Adrenal gland (tissue), 12 donors: Measurements from ENCODE around the gene GSK3B. TPM values are rescaled to one million over a fixed set of nuclear protein-coding genes. Genes with fewer than 3 reads are reported as not detected.

Source experiments
- DNase-seq, 7 donors: peaks; one replicate each; pipeline ENCODE4 v3.0.0-alpha.2; 2019 to 2020
- H3K27ac ChIP-seq, 5 donors: fragments of 200-600 bp; sonication (generic) in 4 of 5; 1 replicate in 3 of 5; 2 replicates in 2 of 5; pipeline versions ENCODE4 v1.5.1 to v1.8.0; 2016 to 2020; ENCODE audit warnings: mild to moderate bottlenecking in 1 of 5
- H3K27me3 ChIP-seq: fragments of 200-600 bp; 2 replicates; pipeline ENCODE4 v1.8.0; 2021
- H3K36me3 ChIP-seq, 2 donors: fragments of 200-600 bp; replicated peaks in 1 of 2; 1 replicate in 1 of 2; 2 replicates in 1 of 2; pipeline versions ENCODE4 v1.5.1 to v1.8.0; 2018 to 2022
- H3K4me1 ChIP-seq, 2 donors: fragments of 200-600 bp; replicated peaks in 1 of 2; 1 replicate in 1 of 2; 2 replicates in 1 of 2; pipeline versions ENCODE4 v1.5.1 to v1.8.0; 2018 to 2021
- H3K4me3 ChIP-seq, 4 donors: fragments of 200-600 bp; sonication (generic) in 3 of 4; one replicate each; pipeline ENCODE4 v1.5.1; 2016 to 2018
- H3K9me3 ChIP-seq, 3 donors: fragments of 200-600 bp; sonication (generic) in 1 of 3; replicated peaks in 1 of 3; 1 replicate in 2 of 3; 2 replicates in 1 of 3; pipeline versions ENCODE4 v1.5.1 to v1.8.0; 2016 to 2021
- POLR2A ChIP-seq, 2 donors: fragments of 450-650 bp; IDR thresholded peaks; one replicate each; pipeline ENCODE4 v1.6.1; 2017; ENCODE audit warnings: antibody characterized with exemption in 2 of 2, mild to moderate bottlenecking in 2 of 2, moderate library complexity in 1 of 2
- WGBS, 4 donors: extraction: QIAGEN DNeasy Blood & Tissue Kit in 2 of 4; methylation state at CpG; one replicate each; pipeline versions ENCODE4 v1.1.5 to v1.1.7; 2013 to 2017; 5-methylcytosine and 5-hydroxymethylcytosine counted together
- intact Hi-C, 2 donors: fragments of 100-400 bp; cut with DNase I; formaldehyde crosslinking; loops; one replicate each; pipeline versions ENCODE4 v1.14.1 to v1.15.0; 2022 to 2023
- polyA plus RNA-seq, 3 donors: library from polyadenylated mRNA; stranded (reverse); fragments of 200-250 nt in 2 of 3; fragments of 350-450 nt in 1 of 3; fragmentation: Illumina TruSeq in 1 of 3; extraction: RNeasy Lipid Tissue Mini Kit (QIAGEN cat#74804) in 1 of 3; gene quantifications; one replicate each; pipeline ENCODE4 v1.2.3, GENCODE V29; 2013 to 2014
- total RNA-seq, 9 donors: library from RNA; depleted of rRNA in 4 of 9; stranded (reverse); fragments of >200 nt in 4 of 9; fragments of 120-200 nt in 1 of 9; fragmentation: NEBNext Ultra II Directional in 1 of 9; extraction: Animal tissue kit (Norgen Biotek cat#: 25700) in 1 of 9; gene quantifications; one replicate each; pipeline versions ENCODE4 v1.1.0 to v1.2.4, GENCODE V29; 2013 to 2023
- TF ChIP-seq, protein P1 (sequence below), 6 experiments: fragments of 450-650 bp in 4 of 6; fragments of 200-600 bp in 2 of 6; sonication (generic) in 1 of 6; IDR thresholded peaks; 1 replicate in 5 of 6; 2 replicates in 1 of 6; pipeline versions ENCODE4 v1.5.1 to v1.8.0; 2016 to 2021; ENCODE audit warnings: antibody characterized with exemption in 6 of 6, mild to moderate bottlenecking in 2 of 6, moderate library complexity in 1 of 6
- donor health status: healthy with polysubstance abuse.
- donor health status: Bipolar disorder and iron deficiency.
- donor health status: DM: yes; HTN: yes; CAD: no.
- donor health status: DM: no; HTN: no; CAD: no.
- donor health status: DM: no; HTN: no; CAD: no.
- donor health status: DM: yes; HTN: yes; CAD: no.

Gene GSK3B
- total and polyA plus RNA-seq, 12 donors = 10.0 to 63.7 (median 44.8) TPM

DNA sequence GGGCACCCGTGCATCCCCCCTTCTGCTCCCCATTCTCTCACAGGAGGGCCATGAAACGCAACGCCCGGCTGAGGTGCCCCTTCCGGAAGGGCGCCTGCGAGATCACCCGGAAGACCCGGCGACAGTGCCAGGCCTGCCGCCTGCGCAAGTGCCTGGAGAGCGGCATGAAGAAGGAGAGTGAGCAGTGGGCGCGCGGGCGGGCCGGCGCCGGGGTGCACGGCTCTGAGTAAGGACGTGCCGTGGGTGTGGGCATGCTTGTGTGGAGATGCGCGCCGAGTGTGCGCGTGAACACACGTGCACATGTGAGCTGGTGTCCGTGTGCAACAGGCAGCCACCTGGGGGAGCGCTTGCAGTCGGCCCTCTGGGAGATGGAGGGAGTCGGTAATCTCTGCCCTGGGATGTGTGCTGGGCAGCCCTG, 284.2 kb downstream of the GSK3B start:
- H3K4me1 ChIP-seq = peaks cover 6% of the 10 kb centered on the region in 2 donors
- H3K9me3 ChIP-seq = no peaks in the 10 kb centered on the region
- 0 to 2% (median 2%) methylated on average over 9 to 33 of the region's 33 CpGs for WGBS, 4 donors
- H3K4me3 ChIP-seq = peak overlapping the region in 2 of 4 donors; percentile 32 to 71
- TF ChIP-seq, protein P1, sequence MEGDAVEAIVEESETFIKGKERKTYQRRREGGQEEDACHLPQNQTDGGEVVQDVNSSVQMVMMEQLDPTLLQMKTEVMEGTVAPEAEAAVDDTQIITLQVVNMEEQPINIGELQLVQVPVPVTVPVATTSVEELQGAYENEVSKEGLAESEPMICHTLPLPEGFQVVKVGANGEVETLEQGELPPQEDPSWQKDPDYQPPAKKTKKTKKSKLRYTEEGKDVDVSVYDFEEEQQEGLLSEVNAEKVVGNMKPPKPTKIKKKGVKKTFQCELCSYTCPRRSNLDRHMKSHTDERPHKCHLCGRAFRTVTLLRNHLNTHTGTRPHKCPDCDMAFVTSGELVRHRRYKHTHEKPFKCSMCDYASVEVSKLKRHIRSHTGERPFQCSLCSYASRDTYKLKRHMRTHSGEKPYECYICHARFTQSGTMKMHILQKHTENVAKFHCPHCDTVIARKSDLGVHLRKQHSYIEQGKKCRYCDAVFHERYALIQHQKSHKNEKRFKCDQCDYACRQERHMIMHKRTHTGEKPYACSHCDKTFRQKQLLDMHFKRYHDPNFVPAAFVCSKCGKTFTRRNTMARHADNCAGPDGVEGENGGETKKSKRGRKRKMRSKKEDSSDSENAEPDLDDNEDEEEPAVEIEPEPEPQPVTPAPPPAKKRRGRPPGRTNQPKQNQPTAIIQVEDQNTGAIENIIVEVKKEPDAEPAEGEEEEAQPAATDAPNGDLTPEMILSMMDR (IDR thresholded peaks at IDR 0.05) = peak in 2 of 6 experiments; percentile 24 to 31
- TF ChIP-seq POLR2A (IDR thresholded peaks at IDR 0.05) = no peak
- DNase-seq = peak; percentile 32 to 54 (median 42)
- intact Hi-C loops = no loop called here
- no peak overlapping the region for H3K27ac ChIP-seq
- H3K27me3 ChIP-seq = no peaks in the 10 kb centered on the region
- no peaks in the 10 kb centered on the region for H3K36me3 ChIP-seq

- no peak for DNase-seq
- H3K9me3 ChIP-seq = no peaks in the 10 kb centered on the region
- H3K36me3 ChIP-seq = no peaks in the 10 kb centered on the region
- intact Hi-C loops = no loop called here
- WGBS, 4 donors = 35 to 63% (median 49%) methylated on average over 24 to 31 of the region's 31 CpGs
- H3K4me3 ChIP-seq = peak overlapping the region in 2 of 4 donors; percentile 32 to 71
- H3K27ac ChIP-seq = no peak overlapping the region
- TF ChIP-seq POLR2A (IDR thresholded peaks at IDR 0.05) = no peak
- TF ChIP-seq, protein P1 (IDR thresholded peaks at IDR 0.05) = no peak
- H3K4me1 ChIP-seq = peaks cover 6% of the 10 kb centered on the region in 2 donors
- H3K27me3 ChIP-seq = no peaks in the 10 kb centered on the region
Observed at GRCh38 chr3:119809249-119810017, 284.8 kb downstream of the GSK3B start.

DNA sequence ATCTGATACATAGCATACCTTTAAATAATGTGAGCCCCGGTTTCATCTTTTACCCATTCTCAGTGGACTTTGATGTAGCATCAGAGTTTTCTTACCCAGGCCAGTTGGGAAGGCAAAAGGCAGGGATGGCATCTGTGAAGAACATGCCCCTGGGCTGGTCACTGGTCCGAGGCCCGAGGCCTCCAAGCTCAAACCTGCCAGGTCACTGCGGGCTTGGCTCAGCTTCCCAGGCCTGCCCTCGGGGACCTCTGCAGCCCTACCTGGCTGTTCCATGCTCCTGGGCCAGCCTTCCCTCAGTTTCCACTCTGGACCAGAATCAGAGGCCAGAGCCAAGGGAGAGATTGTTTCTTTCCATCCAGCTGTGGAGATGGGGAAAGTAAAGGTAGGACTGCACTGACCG, 285.4 kb downstream of the GSK3B start:
- Histone ChIP-seq H3K27me3 (no peaks in the 10 kb centered on the region), H3K27ac (no peak overlapping the region), H3K36me3 (no peaks in the 10 kb centered on the region), H3K9me3 (no peaks in the 10 kb centered on the region), H3K4me3 (no peak overlapping the region), H3K4me1 (peaks cover 6% of the 10 kb centered on the region in 2 donors)
- no peak for TF ChIP-seq POLR2A (IDR thresholded peaks at IDR 0.05)
- TF ChIP-seq, protein P1 (IDR thresholded peaks at IDR 0.05) = no peak
- no peak for DNase-seq
- intact Hi-C loops = no loop called here
- 88 to 93% (median 92%) methylated on average over 4 to 6 of the region's 6 CpGs for WGBS, 4 donors

DNA sequence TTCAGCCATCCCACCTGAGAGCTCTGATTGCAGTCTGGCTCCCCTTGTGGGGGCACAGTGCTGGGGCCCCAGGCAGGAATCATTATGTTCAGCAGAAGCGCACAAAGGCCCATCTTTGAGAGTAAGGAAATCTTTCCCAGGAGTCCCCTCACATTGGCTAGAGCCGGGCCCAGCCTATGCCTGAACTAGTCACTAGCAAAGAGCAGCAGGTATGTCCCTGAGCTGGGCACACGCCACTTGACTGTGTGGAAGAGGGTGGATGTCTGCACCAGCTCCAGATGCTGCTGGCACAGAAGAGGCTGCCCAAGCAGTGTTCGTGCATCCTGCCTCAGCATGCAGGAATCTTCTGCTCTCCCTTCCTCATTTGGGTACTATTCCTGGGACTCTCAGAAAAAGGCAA, 286.0 kb downstream of the GSK3B start:
- H3K27ac ChIP-seq = no peak overlapping the region
- intact Hi-C loops = no loop called here
- 97 to 100% (median 99%) methylated on average over 2 to 4 of the region's 4 CpGs for WGBS, 4 donors

More for the DNA sequence above, 286.0 kb downstream of the GSK3B start:
- Histone ChIP-seq H3K27me3 (no peaks in the 10 kb centered on the region), H3K9me3 (no peaks in the 10 kb centered on the region), H3K4me3 (no peak overlapping the region), H3K36me3 (no peaks in the 10 kb centered on the region), H3K4me1 (peaks cover 6% of the 10 kb centered on the region in 2 donors)
- TF ChIP-seq POLR2A (IDR thresholded peaks at IDR 0.05) = no peak
- TF ChIP-seq, protein P1 (IDR thresholded peaks at IDR 0.05) = no peak
- no peak for DNase-seq
